HepG2 (cell line): ENCODE data around the gene LYPD1. TPM values are rescaled to one million over a fixed set of nuclear protein-coding genes. Genes with fewer than 3 reads are reported as not detected.

ENCODE experiments used
- ATAC-seq: fragments of 200-7000 bp; cut with Tn5 transposase; 3 replicates; pipeline ENCODE4 v1.9.1; 2020; ENCODE audit warnings: mild to moderate bottlenecking, moderate library complexity
- BruUV-seq: library from RNA; stranded (reverse); fragments of 400-500 nt; replicated peaks from 2 replicates; lab custom pipeline; 2021; lab: Mats Ljungman, UMichigan
- CTCF ChIA-PET: fragments of 300-600 bp; formaldehyde crosslinking; extraction: SDS; loops from one replicate; lab custom pipeline; 2021; ENCODE audit warnings: low total read pairs, inconsistent platforms, low intra/inter-chr PET ratio; lab: Yijun Ruan, JAX
- POLR2A ChIA-PET: fragments of 350-600 bp; sonication (Branson Sonifier 250); formaldehyde crosslinking; loops from one replicate; lab custom pipeline; 2020; ENCODE audit warnings: antibody characterized with exemption, inconsistent platforms; lab: Yijun Ruan, JAX
- DNase-seq: peaks from one replicate; pipeline ENCODE4 v3.0.0-alpha.2; 2015; ENCODE audit warnings: low spot score
- FAIRE-seq: peaks from 3 replicates; lab custom pipeline; 2011; peaks lifted over from hg19 to GRCh38; lab: Jason Lieb, UNC
- H2AFZ ChIP-seq: one replicate; pipeline ENCODE4 v1.6.1; 2011; ENCODE audit warnings: low read length, inconsistent platforms
- H3K27ac ChIP-seq: fragments of 300-600 bp; 3 replicates; pipeline ENCODE4 v1.8.0; 2011; ENCODE audit warnings: mixed run types, mild to moderate bottlenecking, mixed read lengths, low read length, inconsistent platforms; ENCODE audit not compliant: insufficient read depth; ENCODE audit errors: extremely low read length
- H3K27me3 ChIP-seq, 2 experiments: fragments of 200-600 bp in 1 of 2; 2 replicates in 1 of 2; 3 replicates in 1 of 2; pipeline versions ENCODE4 v1.6.0 to v1.8.0; 2011; ENCODE audit warnings: low read length in 2 of 2, mild to moderate bottlenecking in 2 of 2, moderate library complexity in 2 of 2, inconsistent platforms in 1 of 2; ENCODE audit not compliant: insufficient read depth in 2 of 2, control insufficient read depth in 1 of 2
- H3K36me3 ChIP-seq, 2 experiments: fragments of 200-600 bp in 1 of 2; replicated peaks in 1 of 2; 2 replicates in 1 of 2; 3 replicates in 1 of 2; pipeline versions ENCODE4 v1.5.1 to v1.8.0; 2011; ENCODE audit warnings: low read length in 2 of 2, inconsistent platforms in 1 of 2; ENCODE audit not compliant: insufficient read depth in 2 of 2, control insufficient read depth in 1 of 2
- H3K4me1 ChIP-seq: 2 replicates; pipeline ENCODE4 v1.5.1; 2012; ENCODE audit warnings: low read length, inconsistent platforms; ENCODE audit not compliant: insufficient read depth
- H3K4me2 ChIP-seq: 2 replicates; pipeline ENCODE4 v1.6.0; 2011; ENCODE audit warnings: low read depth, low read length, inconsistent platforms
- H3K4me3 ChIP-seq, 3 experiments: fragments of 200-600 bp in 1 of 3; sonication (generic), shearing (Covaris generic) in 1 of 3; replicated peaks in 1 of 3; 2 replicates each; pipeline ENCODE4 v1.5.1; 2011 to 2016; ENCODE audit warnings: low read length in 3 of 3, inconsistent platforms in 2 of 3, low read depth in 2 of 3, mild to moderate bottlenecking in 2 of 3, control low read depth in 1 of 3, mixed read lengths in 1 of 3; ENCODE audit not compliant: insufficient read depth in 1 of 3
- H3K79me2 ChIP-seq: one replicate; pipeline ENCODE4 v1.6.1; 2011; ENCODE audit warnings: low read length, inconsistent platforms; ENCODE audit not compliant: insufficient read depth
- H3K9ac ChIP-seq: 2 replicates; pipeline ENCODE4 v1.6.0; 2011; ENCODE audit warnings: mild to moderate bottlenecking, low read depth, low read length, inconsistent platforms; ENCODE audit not compliant: insufficient read depth
- H3K9me3 ChIP-seq: 2 replicates; pipeline ENCODE4 v1.5.1; 2012; ENCODE audit warnings: mild to moderate bottlenecking, low read length
- H4K20me1 ChIP-seq: 2 replicates; pipeline ENCODE4 v1.6.0; 2011; ENCODE audit warnings: inconsistent platforms, mild to moderate bottlenecking, low read length, moderate library complexity; ENCODE audit not compliant: insufficient read depth
- CREB1 ChIP-seq, 2 experiments: fragments of 450-650 bp in 1 of 2; IDR thresholded peaks; 2 replicates each; pipeline ENCODE4 v1.6.1; 2016 to 2017; ENCODE audit warnings: control low read depth in 1 of 2, mild to moderate bottlenecking in 1 of 2, missing compliant biosample characterization in 1 of 2, missing genetic modification characterization in 1 of 2
- CSRNP2 ChIP-seq: sonication (generic); formaldehyde crosslinking; conservative IDR thresholded peaks from 2 replicates; pipeline ENCODE4 v1.8.0; 2022; ENCODE audit warnings: low read depth, missing genetic modification reagents
- RFXAP ChIP-seq: sonication (generic); formaldehyde crosslinking; IDR thresholded peaks from 2 replicates; pipeline ENCODE4 v1.4.0; 2020; ENCODE audit warnings: missing genetic modification reagents, borderline replicate concordance
- SNAPC5 ChIP-seq: sonication (generic); formaldehyde crosslinking; IDR thresholded peaks from 2 replicates; pipeline ENCODE4 v1.8.1; 2023; ENCODE audit warnings: mild to moderate bottlenecking, missing genetic modification reagents, borderline replicate concordance
- SP1 ChIP-seq, 2 experiments: fragments of 450-650 bp in 1 of 2; sonication (generic) in 1 of 2; formaldehyde crosslinking in 1 of 2; IDR thresholded peaks; 2 replicates each; pipeline versions ENCODE4 v1.4.0 to v1.6.1; 2016 to 2020; ENCODE audit warnings: missing genetic modification reagents in 1 of 2
- TBX2 ChIP-seq: sonication (generic); formaldehyde crosslinking; IDR thresholded peaks from 2 replicates; pipeline ENCODE4 v1.5.0; 2020; ENCODE audit warnings: missing genetic modification reagents, mild to moderate bottlenecking, borderline replicate concordance
- TRIM22 ChIP-seq: fragments of 450-650 bp; IDR thresholded peaks from 2 replicates; pipeline ENCODE4 v1.6.1; 2017
- ZKSCAN5 ChIP-seq: sonication (generic); formaldehyde crosslinking; IDR thresholded peaks from 2 replicates; pipeline ENCODE4 v1.5.1; 2020; ENCODE audit warnings: mild to moderate bottlenecking, missing genetic modification reagents
- ZNF136 ChIP-seq: sonication (generic); formaldehyde crosslinking; IDR thresholded peaks from 2 replicates; pipeline ENCODE4 v1.8.1; 2022; ENCODE audit warnings: low read depth, mild to moderate bottlenecking, moderate library complexity, missing genetic modification reagents
- ZZZ3 ChIP-seq: sonication (generic); formaldehyde crosslinking; IDR thresholded peaks from 2 replicates; pipeline ENCODE4 v1.4.0; 2020; ENCODE audit warnings: missing genetic modification reagents, mild to moderate bottlenecking, borderline replicate concordance
- WGBS: methylation state at CpG from one replicate; pipeline ENCODE4 v1.1.6; 2017; ENCODE audit warnings: low lambda C conversion rate; 5-methylcytosine and 5-hydroxymethylcytosine counted together
- in situ Hi-C: cut with HindIII; loops from 2 replicates; pipeline ENCODE4 v1.10.0; 2017; ENCODE audit warnings: low pct_unique_long_range_greater_than_20kb; ENCODE audit not compliant: extremely low pct_ligation_motif_present
- intact Hi-C: fragments of 100-400 bp; cut with micrococcal nuclease; formaldehyde crosslinking; loops from one replicate; pipeline ENCODE4 v1.10.0; 2022; ENCODE audit not compliant: unreplicated experiment
- polyA plus RNA-seq, 8 experiments: library from polyadenylated mRNA; depleted of rRNA in 3 of 8; stranded (reverse) in 7 of 8; unstranded in 1 of 8; fragments of >200 nt; fragmentation: Illumina TruSeq in 4 of 8; extraction: Trizol in 4 of 8; gene quantifications; 2 replicates each; pipeline versions ENCODE4 v1.2.1 to v1.2.3, GENCODE V29; 2011 to 2016; ENCODE audit warnings: low read depth in 4 of 8, missing spikeins in 1 of 8, mixed read lengths in 1 of 8; ENCODE audit not compliant: insufficient read depth in 1 of 8
- total RNA-seq, 5 experiments: library from RNA; depleted of rRNA; stranded (reverse); fragments of >200 nt; fragmentation: Illumina TruSeq; extraction: Trizol; gene quantifications; 2 replicates each; pipeline ENCODE4 v1.2.3, GENCODE V29; 2016; ENCODE audit warnings: low read depth in 1 of 5
- TF ChIP-seq, protein P1 (sequence below): sonication (generic); formaldehyde crosslinking; IDR thresholded peaks from 2 replicates; pipeline ENCODE4 v1.4.0; 2020; ENCODE audit warnings: mild to moderate bottlenecking, low read depth, missing genetic modification reagents
- TF ChIP-seq, protein P2 (sequence below): IDR thresholded peaks from 2 replicates; pipeline ENCODE4 v1.6.1; 2016
- TF ChIP-seq, protein P3 (sequence below): sonication (generic); formaldehyde crosslinking; IDR thresholded peaks from 2 replicates; pipeline ENCODE4 v1.5.0; 2020; ENCODE audit warnings: missing genetic modification reagents, mild to moderate bottlenecking, borderline replicate concordance
- TF ChIP-seq, protein P4 (sequence below): sonication (generic); formaldehyde crosslinking; IDR thresholded peaks from 2 replicates; pipeline ENCODE4 v1.5.0; 2020; ENCODE audit warnings: mild to moderate bottlenecking, missing genetic modification reagents
- TF ChIP-seq, protein P5 (sequence below): IDR thresholded peaks from 2 replicates; pipeline ENCODE4 v1.6.1; 2016; ENCODE audit warnings: missing biosample characterization, missing genetic modification reagents, low read depth

LYPD1 gene
- total and polyA plus RNA-seq, 2 of the 13 experiments (the other 11 are each of a cell fraction or from before 2014, with no cell fraction given) = not detected

GRCh38 chr2:132633635-132634034 is 36.4 kb downstream of the LYPD1 start:
- no peak for FAIRE-seq
- Histone ChIP-seq H3K27ac (no peak overlapping the region), H2AFZ (no peak overlapping the region), H3K27me3 (no peaks in the 10 kb centered on the region), H3K9me3 (no peaks in the 10 kb centered on the region), H3K9ac (no peak overlapping the region), H3K4me1 (peaks cover 22% of the 10 kb centered on the region), H3K79me2 (no peaks in the 10 kb centered on the region), H3K4me3 (no peak overlapping the region), H4K20me1 (no peaks in the 10 kb centered on the region), H3K36me3 (no peaks in the 10 kb centered on the region), H3K4me2 (no peak overlapping the region)
- BruUV-seq = no TSS peak
- DNase-seq = no peak
- ChIA-PET CTCF (no interaction called here), POLR2A (no interaction called here)
- ATAC-seq = no peak
- 91% methylated on average over 2 of the region's 2 CpGs for WGBS
- in situ Hi-C loops = no loop called here
- intact Hi-C loops = no loop called here
- TF ChIP-seq CREB1 (IDR thresholded peaks at IDR 0.05) (no peak; the same call in 1 of the 2 replicates), CREB1 (CRISPR knock-in tag; IDR thresholded peaks at IDR 0.05) (no peak), ZKSCAN5 (peak; percentile 63; the same call in 1 of the 2 replicates), ZZZ3 (CRISPR knock-in tag) (no peak), ZNF136 (CRISPR knock-in tag) (no peak), TRIM22 (0 out of 2 replicates have a peak, but pooled peaks have one; percentile 66), RFXAP (CRISPR knock-in tag) (no peak), TBX2 (no peak), SP1 (IDR thresholded peaks at IDR 0.05) (0 out of 2 replicates have a peak, but pooled peaks have one; percentile 32), SP1 (CRISPR knock-in tag; IDR thresholded peaks at IDR 0.05) (no peak), CSRNP2 (no peak), SNAPC5 (CRISPR knock-in tag) (no peak)
- TF ChIP-seq, protein P1, sequence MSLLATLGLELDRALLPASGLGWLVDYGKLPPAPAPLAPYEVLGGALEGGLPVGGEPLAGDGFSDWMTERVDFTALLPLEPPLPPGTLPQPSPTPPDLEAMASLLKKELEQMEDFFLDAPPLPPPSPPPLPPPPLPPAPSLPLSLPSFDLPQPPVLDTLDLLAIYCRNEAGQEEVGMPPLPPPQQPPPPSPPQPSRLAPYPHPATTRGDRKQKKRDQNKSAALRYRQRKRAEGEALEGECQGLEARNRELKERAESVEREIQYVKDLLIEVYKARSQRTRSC = no peak
- TF ChIP-seq, protein P2, sequence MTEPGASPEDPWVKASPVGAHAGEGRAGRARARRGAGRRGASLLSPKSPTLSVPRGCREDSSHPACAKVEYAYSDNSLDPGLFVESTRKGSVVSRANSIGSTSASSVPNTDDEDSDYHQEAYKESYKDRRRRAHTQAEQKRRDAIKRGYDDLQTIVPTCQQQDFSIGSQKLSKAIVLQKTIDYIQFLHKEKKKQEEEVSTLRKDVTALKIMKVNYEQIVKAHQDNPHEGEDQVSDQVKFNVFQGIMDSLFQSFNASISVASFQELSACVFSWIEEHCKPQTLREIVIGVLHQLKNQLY (CRISPR knock-in tag) = no peak
- TF ChIP-seq, protein P3, sequence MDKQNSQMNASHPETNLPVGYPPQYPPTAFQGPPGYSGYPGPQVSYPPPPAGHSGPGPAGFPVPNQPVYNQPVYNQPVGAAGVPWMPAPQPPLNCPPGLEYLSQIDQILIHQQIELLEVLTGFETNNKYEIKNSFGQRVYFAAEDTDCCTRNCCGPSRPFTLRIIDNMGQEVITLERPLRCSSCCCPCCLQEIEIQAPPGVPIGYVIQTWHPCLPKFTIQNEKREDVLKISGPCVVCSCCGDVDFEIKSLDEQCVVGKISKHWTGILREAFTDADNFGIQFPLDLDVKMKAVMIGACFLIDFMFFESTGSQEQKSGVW (CRISPR knock-in tag) = no peak
- TF ChIP-seq, protein P4, sequence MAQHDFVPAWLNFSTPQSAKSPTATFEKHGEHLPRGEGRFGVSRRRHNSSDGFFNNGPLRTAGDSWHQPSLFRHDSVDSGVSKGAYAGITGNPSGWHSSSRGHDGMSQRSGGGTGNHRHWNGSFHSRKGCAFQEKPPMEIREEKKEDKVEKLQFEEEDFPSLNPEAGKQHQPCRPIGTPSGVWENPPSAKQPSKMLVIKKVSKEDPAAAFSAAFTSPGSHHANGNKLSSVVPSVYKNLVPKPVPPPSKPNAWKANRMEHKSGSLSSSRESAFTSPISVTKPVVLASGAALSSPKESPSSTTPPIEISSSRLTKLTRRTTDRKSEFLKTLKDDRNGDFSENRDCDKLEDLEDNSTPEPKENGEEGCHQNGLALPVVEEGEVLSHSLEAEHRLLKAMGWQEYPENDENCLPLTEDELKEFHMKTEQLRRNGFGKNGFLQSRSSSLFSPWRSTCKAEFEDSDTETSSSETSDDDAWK (CRISPR knock-in tag) = no peak
- TF ChIP-seq, protein P5, sequence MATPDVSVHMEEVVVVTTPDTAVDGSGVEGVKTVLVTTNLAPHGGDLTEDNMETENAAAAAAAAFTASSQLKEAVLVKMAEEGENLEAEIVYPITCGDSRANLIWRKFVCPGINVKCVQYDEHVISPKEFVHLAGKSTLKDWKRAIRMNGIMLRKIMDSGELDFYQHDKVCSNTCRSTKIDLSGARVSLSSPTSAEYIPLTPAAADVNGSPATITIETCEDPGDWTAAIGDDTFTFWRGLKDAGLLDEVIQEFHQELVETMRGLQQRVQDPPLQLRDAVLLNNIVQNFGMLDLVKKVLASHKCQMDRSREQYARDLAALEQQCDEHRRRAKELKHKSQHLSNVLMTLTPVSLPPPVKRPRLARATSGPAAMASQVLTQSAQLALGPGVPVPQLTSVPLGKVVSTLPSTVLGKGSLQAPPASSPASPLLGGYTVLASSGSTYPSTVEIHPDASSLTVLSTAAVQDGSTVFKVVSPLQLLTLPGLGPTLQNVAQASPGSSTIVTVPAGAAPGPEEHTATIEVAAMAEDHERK (CRISPR knock-in tag) = no peak
